ENCODE measurements around the gene MAML3. TPM values are rescaled to one million over a fixed set of nuclear protein-coding genes. Genes with fewer than 3 reads are reported as not detected.
A peak's percentile ranks its signal among the peaks of the same experiment; 100 is the strongest.

Gene MAML3
- polyA plus RNA-seq, 6 donors from 2014 or later, result 0.37 to 2.7 (median 1.1) TPM

DNA sequence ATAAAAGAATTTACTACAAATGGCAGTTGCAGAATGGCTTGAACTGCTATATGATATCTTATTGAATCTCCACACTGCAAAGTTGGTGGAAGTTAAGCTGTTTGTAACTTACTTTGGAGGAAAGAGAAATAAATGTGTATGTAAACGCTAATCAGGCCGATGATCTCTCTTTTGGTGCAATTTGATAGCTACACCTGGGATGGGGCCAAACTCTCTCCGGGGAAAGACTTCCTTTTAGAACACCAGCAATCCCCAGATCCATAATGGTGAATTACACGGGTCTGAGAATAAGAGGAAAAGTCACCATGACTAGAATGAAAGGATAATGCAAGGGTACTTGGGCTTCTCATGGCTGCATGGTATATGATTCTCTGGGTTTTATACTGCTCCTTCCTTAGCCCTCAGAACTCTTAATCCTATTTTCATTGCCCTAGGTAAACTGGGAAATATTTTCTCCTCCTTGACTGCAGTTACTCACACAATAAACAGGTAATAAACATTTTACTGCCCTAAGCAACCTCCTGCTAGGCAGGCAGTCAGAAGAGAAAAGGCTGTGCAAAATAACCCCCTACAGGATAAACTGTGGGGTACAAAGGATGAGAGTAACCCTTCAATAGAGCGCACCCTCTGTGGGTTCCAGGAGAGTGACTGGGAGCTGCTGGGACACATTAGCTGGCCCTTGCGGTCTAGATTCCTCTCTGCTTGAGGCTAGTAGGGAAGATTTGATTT lies 379.1 kb downstream of the MAML3 start:
- Mint-ChIP-seq H3K27me3 (no peaks in the 10 kb centered on the region), H3K4me3 (no peak overlapping the region)
- ATAC-seq (ENCODE audit: low read depth in 2 of 2), result no peak

GRCh38 chr4:139773560-139774318 lies 380.2 kb downstream of the MAML3 start:
- H3K4me3 Mint-ChIP-seq, result no peak overlapping the region
- H3K36me3 Mint-ChIP-seq, result no peaks in the 10 kb centered on the region
- no peak for DNase-seq
- H3K9me3 Mint-ChIP-seq, result no peaks in the 10 kb centered on the region
- no peak for ATAC-seq (ENCODE audit: low read depth in 2 of 2)
- H3K27me3 Mint-ChIP-seq, result no peaks in the 10 kb centered on the region
- no peak overlapping the region for H3K27ac Mint-ChIP-seq
- H3K4me1 Mint-ChIP-seq, result no peaks in the 10 kb centered on the region

More for the DNA sequence above, 379.1 kb downstream of the MAML3 start:
- Mint-ChIP-seq H3K9me3 (no peaks in the 10 kb centered on the region), H3K27ac (no peak overlapping the region), H3K36me3 (no peaks in the 10 kb centered on the region), H3K4me1 (no peaks in the 10 kb centered on the region)
- no peak for DNase-seq

- DNase-seq (no peak), ATAC-seq (ENCODE audit: low read depth in 2 of 2) (no peak)
- peaks cover 4 to 14% (median 5%) of the 10 kb centered on the region in 3 donors for H3K4me1 Mint-ChIP-seq
- H3K27ac Mint-ChIP-seq, result no peak overlapping the region
- no peaks in the 10 kb centered on the region for H3K9me3 Mint-ChIP-seq
- H3K27me3 Mint-ChIP-seq, result no peaks in the 10 kb centered on the region
- H3K4me3 Mint-ChIP-seq, result no peak overlapping the region
- no peaks in the 10 kb centered on the region for H3K36me3 Mint-ChIP-seq
These were observed 383.6 kb downstream of the MAML3 start for GRCh38 chr4:139770361-139770760.

- no peak overlapping the region for H3K4me3 Mint-ChIP-seq
- no peaks in the 10 kb centered on the region for H3K36me3 Mint-ChIP-seq
- peaks cover 9 to 18% (median 11%) of the 10 kb centered on the region in 3 donors for H3K4me1 Mint-ChIP-seq
- H3K27ac Mint-ChIP-seq, result no peak overlapping the region
- no peaks in the 10 kb centered on the region for H3K27me3 Mint-ChIP-seq
- ATAC-seq (ENCODE audit: low read depth in 2 of 2), result no peak
- H3K9me3 Mint-ChIP-seq, result no peaks in the 10 kb centered on the region
- no peak for DNase-seq
These were observed 384.6 kb downstream of the MAML3 start for GRCh38 chr4:139769364-139769763.

- Mint-ChIP-seq H3K36me3 (no peaks in the 10 kb centered on the region), H3K27me3 (no peaks in the 10 kb centered on the region), H3K4me3 (no peak overlapping the region), H3K27ac (peak overlapping the region in 2 of 6 donors; percentile 66 to 76), H3K9me3 (no peaks in the 10 kb centered on the region), H3K4me1 (peaks cover 12 to 22% (median 15%) of the 10 kb centered on the region in 3 donors)
- ATAC-seq (ENCODE audit: low read depth in 2 of 2) (no peak), DNase-seq (no peak)
These were observed 385.1 kb downstream of the MAML3 start for GRCh38 chr4:139768896-139769295.

GRCh38 chr4:139768366-139768765 lies 385.6 kb downstream of the MAML3 start:
- DNase-seq (no peak), ATAC-seq (ENCODE audit: low read depth in 2 of 2) (no peak)
- peak overlapping the region in 3 of 6 donors; percentile 39 to 76 (median 66) for H3K27ac Mint-ChIP-seq
- H3K36me3 Mint-ChIP-seq, result no peaks in the 10 kb centered on the region
- no peak overlapping the region for H3K4me3 Mint-ChIP-seq
- H3K9me3 Mint-ChIP-seq, result no peaks in the 10 kb centered on the region
- H3K27me3 Mint-ChIP-seq, result no peaks in the 10 kb centered on the region
- peaks cover 12 to 28% (median 20%) of the 10 kb centered on the region in 3 donors for H3K4me1 Mint-ChIP-seq

GRCh38 chr4:139767585-139767984 lies 386.4 kb downstream of the MAML3 start:
- no peak for DNase-seq
- Mint-ChIP-seq H3K27ac (peak overlapping the region in 1 of 6 donors; percentile 81), H3K9me3 (no peaks in the 10 kb centered on the region), H3K27me3 (no peaks in the 10 kb centered on the region), H3K4me3 (no peak overlapping the region), H3K36me3 (no peaks in the 10 kb centered on the region), H3K4me1 (peaks cover 15 to 36% (median 28%) of the 10 kb centered on the region in 3 donors)
- ATAC-seq (ENCODE audit: low read depth in 2 of 2), result peak in 1 of 2 donors; percentile 10

DNA sequence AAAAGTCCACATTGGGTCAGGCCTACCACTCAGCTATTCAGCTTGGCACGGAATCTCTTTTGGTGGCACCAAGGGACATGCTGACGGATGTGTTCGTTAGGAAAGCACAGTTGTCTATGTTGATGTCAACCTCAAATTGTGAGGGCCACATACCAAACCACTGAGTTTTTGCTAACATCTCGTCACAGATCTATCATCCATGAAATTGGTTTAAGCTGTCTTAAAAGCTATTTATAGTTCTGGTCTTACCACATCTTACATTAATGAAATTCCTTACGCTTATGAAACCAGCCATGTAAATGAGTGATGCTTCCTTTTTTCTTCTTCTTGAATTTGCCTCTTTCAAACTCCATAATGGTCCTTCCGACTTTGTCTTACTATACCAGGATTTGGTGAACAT lies 386.8 kb downstream of the MAML3 start:
- Mint-ChIP-seq H3K9me3 (no peaks in the 10 kb centered on the region), H3K4me1 (peaks cover 18 to 40% (median 32%) of the 10 kb centered on the region in 3 donors), H3K27me3 (no peaks in the 10 kb centered on the region), H3K27ac (peak overlapping the region; percentile 40 to 83 (median 69)), H3K4me3 (no peak overlapping the region), H3K36me3 (no peaks in the 10 kb centered on the region)
- peak; percentile 70 to 78 for ATAC-seq (ENCODE audit: low read depth in 2 of 2)
- DNase-seq, result peak; percentile 33

DNA sequence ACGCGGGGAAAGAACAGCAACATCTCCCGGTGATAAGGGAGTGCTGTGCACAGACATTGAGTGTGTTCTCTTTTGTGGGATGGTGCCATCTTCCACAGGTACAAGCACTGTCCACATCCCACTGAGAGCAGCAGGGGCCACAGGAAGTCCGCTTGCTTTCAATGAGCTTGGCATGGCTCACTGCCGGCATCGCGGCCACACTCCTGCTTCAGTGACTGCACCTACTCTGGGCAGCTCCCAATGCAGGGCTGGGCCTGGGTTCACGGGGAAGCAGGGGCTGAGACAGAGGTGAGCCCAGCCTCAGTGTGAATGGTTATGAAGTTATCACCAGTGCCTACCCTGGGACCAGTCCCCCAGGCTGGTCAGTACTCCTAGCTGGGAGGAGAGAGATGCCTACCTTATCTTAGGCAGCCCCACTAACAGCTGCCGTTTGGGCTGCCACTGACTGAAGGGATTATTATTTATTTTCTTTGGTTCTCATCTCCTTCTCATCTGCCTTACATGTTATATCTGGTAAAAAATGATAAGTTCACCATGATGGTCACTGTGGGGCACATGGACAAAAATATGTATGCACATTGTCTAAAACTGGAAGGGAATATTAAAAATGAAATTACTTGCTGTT lies 389.2 kb downstream of the MAML3 start:
- H3K4me3 Mint-ChIP-seq, result peak overlapping the region in 3 of 8 donors; percentile 34 to 75 (median 55)
- peak overlapping the region in 4 of 6 donors; percentile 2 to 90 (median 60) for H3K27ac Mint-ChIP-seq
- ATAC-seq (ENCODE audit: low read depth in 2 of 2) (no peak), DNase-seq (no peak)
- no peaks in the 10 kb centered on the region for H3K36me3 Mint-ChIP-seq
- H3K9me3 Mint-ChIP-seq, result no peaks in the 10 kb centered on the region
- peaks cover 27 to 47% (median 41%) of the 10 kb centered on the region in 3 donors for H3K4me1 Mint-ChIP-seq
- H3K27me3 Mint-ChIP-seq, result no peaks in the 10 kb centered on the region

- H3K4me1 Mint-ChIP-seq, result peaks cover 27 to 47% (median 41%) of the 10 kb centered on the region in 3 donors
- ATAC-seq (ENCODE audit: low read depth in 2 of 2) (no peak), DNase-seq (no peak)
- peak overlapping the region in 5 of 8 donors; percentile 27 to 75 (median 55) for H3K4me3 Mint-ChIP-seq
- no peaks in the 10 kb centered on the region for H3K36me3 Mint-ChIP-seq
- no peaks in the 10 kb centered on the region for H3K27me3 Mint-ChIP-seq
- H3K27ac Mint-ChIP-seq, result peak overlapping the region in 3 of 6 donors; percentile 51 to 90 (median 90)
- H3K9me3 Mint-ChIP-seq, result no peaks in the 10 kb centered on the region
These were observed 389.8 kb downstream of the MAML3 start for GRCh38 chr4:139764182-139764581.

DNA sequence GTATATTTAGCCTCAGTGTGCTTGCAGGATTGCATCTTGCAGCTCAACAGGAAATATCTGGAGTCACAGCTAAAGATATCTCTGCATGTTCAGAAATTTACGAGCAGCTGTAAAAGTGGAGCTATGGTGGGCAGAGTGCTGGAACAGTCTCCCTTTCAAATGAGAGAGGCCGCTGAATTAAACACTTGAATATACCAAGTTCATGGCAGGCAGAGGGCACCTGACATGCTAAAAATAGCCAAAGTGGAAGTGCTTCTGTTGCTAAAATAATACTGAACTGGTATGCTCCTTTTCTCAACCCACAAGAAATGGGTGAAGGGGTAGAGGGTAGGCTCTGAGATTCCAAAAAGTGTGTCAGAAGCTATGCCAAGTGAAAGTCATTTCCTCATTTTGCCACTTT lies 390.3 kb downstream of the MAML3 start:
- peak overlapping the region in 6 of 8 donors; percentile 13 to 72 (median 56) for H3K4me3 Mint-ChIP-seq
- H3K36me3 Mint-ChIP-seq, result no peaks in the 10 kb centered on the region
- H3K9me3 Mint-ChIP-seq, result no peaks in the 10 kb centered on the region
- H3K27me3 Mint-ChIP-seq, result no peaks in the 10 kb centered on the region
- DNase-seq (peak; percentile 39), ATAC-seq (ENCODE audit: low read depth in 2 of 2) (peak; percentile 54 to 64)
- peak overlapping the region in 2 of 6 donors; percentile 85 to 90 for H3K27ac Mint-ChIP-seq
- peaks cover 27 to 47% (median 41%) of the 10 kb centered on the region in 3 donors for H3K4me1 Mint-ChIP-seq

DNA sequence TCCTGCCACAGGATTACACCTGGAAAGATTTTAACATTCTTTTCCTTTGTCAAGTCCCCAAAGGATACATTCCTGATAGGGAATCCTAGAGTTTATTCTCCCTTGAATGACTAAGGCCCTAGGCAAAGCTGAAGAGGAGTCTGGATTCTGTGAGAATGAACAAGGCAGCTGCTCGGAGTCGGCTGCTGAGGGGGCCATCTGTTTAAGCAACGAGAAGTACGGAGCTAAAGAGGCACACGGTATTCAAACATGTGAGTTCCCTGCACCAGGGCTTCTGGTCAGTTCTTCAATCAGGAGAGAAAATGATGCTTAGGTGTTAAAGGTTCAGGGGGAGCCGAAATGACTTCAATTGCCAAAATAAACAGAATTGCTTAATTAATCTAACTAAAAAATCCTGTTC lies 390.8 kb downstream of the MAML3 start:
- Mint-ChIP-seq H3K4me1 (peaks cover 27 to 47% (median 41%) of the 10 kb centered on the region in 3 donors), H3K27me3 (no peaks in the 10 kb centered on the region), H3K36me3 (no peaks in the 10 kb centered on the region), H3K27ac (peak overlapping the region in 4 of 6 donors; percentile 58 to 90 (median 80)), H3K9me3 (no peaks in the 10 kb centered on the region), H3K4me3 (peak overlapping the region in 6 of 8 donors; percentile 27 to 78 (median 64))
- ATAC-seq (ENCODE audit: low read depth in 2 of 2) (no peak), DNase-seq (no peak)

DNA sequence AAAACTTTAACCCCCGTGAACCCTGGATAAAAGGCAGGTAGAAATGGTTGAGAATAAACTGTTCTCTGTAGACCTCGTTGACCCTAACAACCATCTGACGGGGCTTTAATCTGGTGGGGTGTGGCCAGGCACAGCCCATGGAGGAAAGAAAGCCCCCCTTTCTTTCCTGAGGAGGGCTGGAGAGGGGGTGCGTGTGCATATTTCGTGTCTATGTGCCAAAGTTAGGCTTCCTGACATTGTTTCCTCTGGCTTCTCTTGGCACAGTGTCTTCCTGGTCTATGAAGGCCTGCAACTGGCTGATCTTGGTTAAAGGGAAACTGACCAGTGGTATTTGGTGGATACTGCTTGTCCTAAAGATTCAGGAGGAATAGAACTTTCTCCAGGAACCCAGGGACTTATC lies 391.3 kb downstream of the MAML3 start:
- DNase-seq (no peak), ATAC-seq (ENCODE audit: low read depth in 2 of 2) (no peak)
- Mint-ChIP-seq H3K36me3 (no peaks in the 10 kb centered on the region), H3K4me1 (peaks cover 30 to 42% (median 41%) of the 10 kb centered on the region in 3 donors), H3K27ac (peak overlapping the region in 1 of 6 donors; percentile 5), H3K9me3 (no peaks in the 10 kb centered on the region), H3K4me3 (peak overlapping the region in 4 of 8 donors; percentile 30 to 72 (median 63)), H3K27me3 (no peaks in the 10 kb centered on the region)
